UCSD-AML1 (cell line): Measurements from ENCODE around the gene ASIC4.

Source experiments
- DNase-seq: peaks from one replicate; lab custom pipeline; 2025; ENCODE audit not compliant: unreplicated experiment; lab: John Stamatoyannopoulos, UW

ASIC4 gene

DNA sequence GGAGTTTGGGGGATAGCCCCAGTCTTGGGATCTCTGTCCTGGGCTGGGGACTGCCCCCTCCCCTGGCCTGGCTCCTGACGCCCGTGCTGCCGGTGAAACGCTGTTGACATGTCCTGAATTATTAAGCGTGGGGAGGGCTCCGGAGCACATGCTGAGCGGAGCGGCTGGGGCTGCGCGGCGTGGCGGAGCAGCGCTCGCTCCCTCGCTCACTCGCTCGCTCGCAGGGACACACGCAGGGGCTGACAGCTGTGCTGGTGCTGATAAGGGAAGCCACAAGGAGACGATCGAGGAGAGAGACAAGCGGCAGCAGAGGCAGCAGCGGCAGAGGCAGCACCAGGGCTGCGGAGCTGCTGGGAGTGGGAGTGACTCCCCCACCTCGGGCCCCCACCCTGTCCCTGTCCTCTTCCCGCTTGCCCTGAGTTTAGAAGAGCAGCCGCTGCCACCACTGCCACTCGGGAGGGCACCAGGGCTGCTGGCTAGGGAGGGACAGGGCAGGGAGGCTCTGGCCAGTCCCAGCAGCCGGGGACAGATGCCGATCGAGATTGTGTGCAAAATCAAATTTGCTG, at the start of gene ASIC4:
Gene ASIC4, plus strand, starts transcription at position 287 of the 566 bp plus-strand sequence. Its CDS starts 243 bp downstream, at position 530.
- peak; percentile 63 for DNase-seq

DNA sequence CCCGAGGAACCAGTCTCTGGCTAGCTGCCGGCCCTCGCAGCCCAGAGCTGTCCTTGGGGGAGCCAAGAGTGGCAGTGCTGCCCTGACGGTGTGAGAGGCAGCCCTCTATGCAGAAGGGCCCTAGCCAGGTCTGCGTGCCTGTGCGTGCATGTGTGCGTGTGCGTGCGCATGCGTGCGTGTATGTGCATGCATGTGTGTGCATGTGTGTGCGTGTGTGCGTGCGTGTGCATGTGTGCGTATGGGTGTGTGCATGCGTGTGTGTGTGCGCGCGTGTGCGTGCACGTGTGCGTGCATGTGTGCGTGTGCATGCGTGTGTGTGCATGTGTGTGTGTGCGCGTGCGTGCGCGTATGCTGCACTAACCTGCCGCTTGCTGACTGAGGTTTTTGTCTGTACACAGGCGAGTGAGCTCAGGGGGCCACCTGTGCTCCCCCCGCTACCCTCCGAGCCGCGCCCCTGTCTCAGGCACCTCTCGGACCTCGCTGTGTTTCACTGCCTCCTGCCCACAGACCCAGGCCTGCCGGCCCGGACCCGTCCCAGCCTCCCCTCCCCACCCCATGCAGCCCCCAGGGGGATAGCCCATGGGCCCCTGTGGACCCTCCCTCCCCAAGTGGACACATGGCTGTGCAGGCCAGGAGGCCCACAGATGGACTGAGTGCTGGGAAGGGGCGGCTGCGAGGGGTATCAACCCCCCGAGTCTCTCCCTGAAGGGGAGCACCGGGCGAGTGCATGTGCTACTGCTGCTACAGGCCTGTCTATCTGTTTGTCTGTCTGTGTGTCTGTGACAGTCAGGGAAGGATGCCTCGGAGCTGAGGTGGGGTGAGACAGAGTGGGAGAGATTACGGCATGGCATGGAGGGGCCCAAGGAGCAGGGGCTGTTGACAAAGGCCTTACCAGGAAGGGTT, 48.4 kb upstream of the ASIC4 start:
- DNase-seq = no peak

GRCh38 chr2:219466816-219467735, 47.2 kb upstream of the ASIC4 start:
- no peak for DNase-seq

- no peak for DNase-seq
These were observed 46.6 kb upstream of the ASIC4 start for GRCh38 chr2:219467736-219468075.

GRCh38 chr2:219468410-219469185, 45.7 kb upstream of the ASIC4 start:
- no peak for DNase-seq

- peak; percentile 13 for DNase-seq
These were observed 45.0 kb upstream of the ASIC4 start for GRCh38 chr2:219469186-219469724.

- no peak for DNase-seq
These were observed 43.9 kb upstream of the ASIC4 start for GRCh38 chr2:219470429-219470828.

- no peak for DNase-seq
These were observed 42.6 kb upstream of the ASIC4 start for GRCh38 chr2:219471476-219472371.

- DNase-seq = no peak
These were observed 41.6 kb upstream of the ASIC4 start for GRCh38 chr2:219472629-219473187.

DNA sequence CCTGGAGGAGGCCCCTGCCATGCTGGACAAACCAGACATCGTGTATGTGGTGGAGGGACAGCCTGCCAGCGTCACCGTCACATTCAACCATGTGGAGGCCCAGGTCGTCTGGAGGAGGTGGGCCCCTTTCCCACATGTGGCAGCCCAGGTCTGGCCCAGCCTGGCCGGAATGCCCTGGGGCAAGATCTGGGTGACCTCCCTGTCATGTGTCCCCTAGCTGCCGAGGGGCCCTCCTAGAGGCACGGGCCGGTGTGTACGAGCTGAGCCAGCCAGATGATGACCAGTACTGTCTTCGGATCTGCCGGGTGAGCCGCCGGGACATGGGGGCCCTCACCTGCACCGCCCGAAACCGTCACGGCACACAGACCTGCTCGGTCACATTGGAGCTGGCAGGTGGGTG, 40.8 kb upstream of the ASIC4 start:
- DNase-seq = no peak

DNA sequence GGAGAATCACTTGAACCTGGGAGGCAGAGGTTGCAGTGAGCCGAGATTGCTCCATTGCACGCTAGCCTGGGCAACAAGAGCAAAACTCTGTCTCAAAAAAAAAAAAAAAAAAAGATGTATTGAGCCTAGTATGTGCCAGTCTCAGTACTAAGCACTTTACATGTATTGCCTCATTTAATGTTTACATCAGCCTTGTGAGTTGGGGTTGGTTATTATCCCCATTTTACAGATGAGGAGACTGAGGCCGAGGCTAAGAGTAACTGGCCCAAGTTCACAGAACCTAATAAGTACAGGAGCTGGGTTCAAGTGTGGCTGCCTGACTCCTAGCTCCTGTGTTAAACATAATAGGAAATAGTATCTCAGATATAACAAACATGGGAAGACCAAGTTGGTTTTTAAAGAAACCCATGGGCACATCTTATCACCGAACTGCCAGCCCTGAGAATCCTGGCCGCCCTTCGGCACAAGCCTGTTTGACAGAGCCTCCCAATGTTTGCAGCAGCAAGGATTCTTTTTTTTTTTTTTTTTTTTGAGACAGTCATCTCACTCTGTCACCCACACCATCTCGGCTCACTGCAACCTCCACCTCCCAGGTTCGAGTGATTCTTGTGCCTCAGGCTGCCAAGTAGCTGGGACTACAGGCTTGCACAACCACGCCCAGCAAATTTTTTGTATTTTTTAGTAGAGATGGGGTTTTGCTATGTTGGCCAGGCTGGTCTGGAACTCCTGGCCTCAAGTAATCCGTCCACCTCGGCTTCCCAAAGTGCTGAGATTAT, 39.8 kb upstream of the ASIC4 start:
- DNase-seq = no peak

DNA sequence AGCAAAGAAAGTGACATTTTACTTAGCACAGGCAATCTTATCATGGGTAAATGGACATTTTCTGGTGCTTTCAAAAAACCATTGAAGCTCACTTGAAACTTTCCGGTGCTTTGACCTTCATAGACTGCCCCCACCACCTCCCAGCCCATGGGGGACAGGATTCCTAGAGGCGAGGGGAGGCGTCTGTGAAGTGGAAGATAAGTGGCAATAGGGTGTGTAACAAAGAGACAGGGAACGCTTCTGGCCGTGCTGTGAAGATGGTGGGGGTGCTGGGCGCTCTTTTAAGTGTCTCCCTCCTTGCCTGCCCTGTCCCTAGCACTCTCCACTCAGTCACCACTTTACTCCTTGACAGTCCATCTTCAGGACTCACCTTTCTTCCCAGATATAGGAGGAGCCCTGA, 39.0 kb upstream of the ASIC4 start:
- DNase-seq = no peak

DNA sequence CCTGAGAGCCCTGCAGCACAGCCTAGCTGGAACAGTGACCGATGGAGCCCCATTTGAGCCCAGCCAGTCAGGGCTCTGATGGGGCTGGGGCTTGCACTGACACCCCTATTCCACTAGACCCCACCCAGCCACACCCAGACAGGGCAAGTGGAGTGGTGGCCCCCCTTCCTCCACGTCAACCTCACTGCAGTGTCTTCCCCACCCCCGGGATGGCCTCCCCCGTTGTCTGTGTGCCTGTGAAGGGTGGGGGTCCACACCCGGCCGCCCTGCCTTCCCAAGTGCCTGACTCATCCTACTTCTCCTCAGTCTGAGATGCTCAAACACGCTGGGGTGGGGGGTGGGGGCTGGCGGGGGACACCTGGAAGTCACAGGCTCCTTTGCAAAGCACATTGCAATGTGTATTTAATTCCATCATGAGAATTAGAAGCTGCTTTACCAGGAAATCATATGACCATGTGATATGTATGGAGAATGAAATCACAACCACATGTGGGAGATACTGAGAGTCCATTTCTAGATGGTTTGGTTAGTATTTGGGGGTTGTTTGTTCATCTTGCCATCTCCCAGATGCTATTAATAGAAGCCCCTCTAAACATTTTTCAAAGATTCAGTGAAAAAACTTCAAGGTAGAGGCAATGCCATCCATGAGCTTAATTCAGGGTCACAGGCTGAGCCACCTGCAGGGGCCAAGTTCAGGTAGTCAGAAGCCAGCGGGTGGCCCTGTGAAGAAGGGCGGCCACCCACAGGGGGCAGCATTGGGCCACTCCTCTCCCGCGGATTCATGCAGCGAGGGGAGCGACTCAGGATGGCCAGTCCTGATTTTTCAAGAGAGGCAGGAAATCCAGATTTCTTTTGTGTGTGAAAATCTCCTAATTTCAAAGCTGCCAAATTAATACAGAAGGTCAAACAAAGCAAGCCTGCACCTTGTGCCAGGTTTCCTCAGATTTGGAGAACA, 38.3 kb upstream of the ASIC4 start:
- DNase-seq = peak; percentile 57

- DNase-seq = no peak
These were observed 37.6 kb upstream of the ASIC4 start for GRCh38 chr2:219476652-219477151.

- no peak for DNase-seq
These were observed 37.1 kb upstream of the ASIC4 start for GRCh38 chr2:219477179-219477578.

- DNase-seq = no peak
These were observed 36.5 kb upstream of the ASIC4 start for GRCh38 chr2:219477815-219478214.

DNA sequence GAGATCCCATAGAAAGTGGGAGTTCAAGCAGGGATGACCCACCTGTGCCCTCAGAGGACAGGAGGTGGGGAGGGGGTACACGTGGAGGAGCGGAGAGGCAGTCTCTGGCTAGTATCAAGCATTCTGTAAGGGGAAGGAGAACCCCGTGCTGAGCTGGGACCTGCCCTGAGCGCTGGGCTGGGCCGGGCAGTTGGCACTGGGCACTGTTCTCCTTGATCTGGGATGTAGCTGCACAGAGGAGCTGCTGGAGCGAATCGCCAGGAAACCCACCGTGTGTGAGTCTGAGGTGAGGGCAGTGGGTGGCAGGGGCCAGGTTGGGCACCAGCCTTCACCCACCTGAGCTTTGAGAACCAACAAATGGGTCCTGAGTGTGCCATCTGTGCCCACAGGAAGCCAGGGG, 35.4 kb upstream of the ASIC4 start:
- no peak for DNase-seq
